ENCODE measurements around the gene LRRC15. TPM values are rescaled to one million over a fixed set of nuclear protein-coding genes. Genes with fewer than 3 reads are reported as not detected.

The LRRC15 gene
- total RNA-seq, 1 experiment from 2014 or later: 0.28 TPM

- ChIA-PET CTCF (no interaction called here), POLR2A (interaction anchor here (0.6 kb wide), 1 partner anchor 173 kb away, joined by 6 read pairs; no protein-coding TSS in a partner anchor)
- intact Hi-C loops (cut with micrococcal nuclease; ENCODE audit: unreplicated experiment): no loop called here
- Histone ChIP-seq H3K9me3 (ENCODE audit: control insufficient read depth, insufficient read depth, low read depth, low read length) (no peaks in the 10 kb centered on the region), H3K27ac (ENCODE audit: low read length) (no peak overlapping the region), H3K4me1 (ENCODE audit: control insufficient read depth, insufficient read depth, low read length) (peaks cover 2% of the 10 kb centered on the region; the same call in 1 of the 2 replicates), H3K27me3 (ENCODE audit: control insufficient read depth, insufficient read depth, low read length) (no peaks in the 10 kb centered on the region), H3K4me3 (ENCODE audit: low read depth in 2 of 2, low read length in 2 of 2) (no peak overlapping the region), H3K36me3 (ENCODE audit: control insufficient read depth, insufficient read depth, low read length) (no peaks in the 10 kb centered on the region)
- ATAC-seq (no peak), DNase-seq (ENCODE audit: low read depth, low spot score) (no peak)
- no peak for TF ChIP-seq CTCF (IDR thresholded peaks at IDR 0.05)
- no peak for TF ChIP-seq REST (IDR thresholded peaks at IDR 0.05; ENCODE audit: insufficient read depth in 1 of 2, low read depth in 2 of 2, low read length in 1 of 2)
- TF ChIP-seq SIN3A (IDR thresholded peaks at IDR 0.05; ENCODE audit: borderline replicate concordance, insufficient read depth, low read depth, low read length): no peak
- BruUV-seq (replicated peaks): no TSS peak
- in situ Hi-C loops (cut with HindIII; ENCODE audit: low pct_unique_long_range_greater_than_20kb, low sequenced_read_pairs): loop anchor here (25.0 kb wide), 1 partner anchor 546 kb away; no protein-coding TSS in a partner anchor
Observed at GRCh38 chr3:194307849-194308248, 61.7 kb downstream of the LRRC15 start.

- TF ChIP-seq POLR2AphosphoS5 (IDR thresholded peaks at IDR 0.05; ENCODE audit: low read depth, low read length): no peak
- TF ChIP-seq TCF7L2 (IDR thresholded peaks at IDR 0.05; ENCODE audit: low read depth, low read length): no peak
- TF ChIP-seq REST (IDR thresholded peaks at IDR 0.05; ENCODE audit: insufficient read depth in 1 of 2, low read depth in 2 of 2, low read length in 1 of 2): no peak
- no peak for TF ChIP-seq SIN3A (IDR thresholded peaks at IDR 0.05; ENCODE audit: borderline replicate concordance, insufficient read depth, low read depth, low read length)
- TF ChIP-seq CTCF (IDR thresholded peaks at IDR 0.05): no peak
- H3K9me3 ChIP-seq (ENCODE audit: control insufficient read depth, insufficient read depth, low read depth, low read length): no peaks in the 10 kb centered on the region
- no peak for ATAC-seq
- no peaks in the 10 kb centered on the region for H3K27me3 ChIP-seq (ENCODE audit: control insufficient read depth, insufficient read depth, low read length)
- H3K36me3 ChIP-seq (ENCODE audit: control insufficient read depth, insufficient read depth, low read length): no peaks in the 10 kb centered on the region
- ChIA-PET CTCF (no interaction called here), POLR2A (interaction anchor here (0.5 to 0.6 kb wide), 2 partner anchors 9 to 172 kb away, joined by 3 to 6 read pairs; no protein-coding TSS in a partner anchor)
- no peak overlapping the region for H3K27ac ChIP-seq (ENCODE audit: low read length)
- no TSS peak for BruUV-seq (replicated peaks)
- intact Hi-C loops (cut with micrococcal nuclease; ENCODE audit: unreplicated experiment) (no loop called here), in situ Hi-C loops (cut with HindIII; ENCODE audit: low pct_unique_long_range_greater_than_20kb, low sequenced_read_pairs) (loop anchor here (25.0 kb wide), 1 partner anchor 545 kb away; no protein-coding TSS in a partner anchor)
- H3K4me3 ChIP-seq (ENCODE audit: low read depth in 2 of 2, low read length in 2 of 2): no peak overlapping the region
- no peak for DNase-seq (ENCODE audit: low read depth, low spot score)
- no peaks in the 10 kb centered on the region; the same call in 1 of the 2 replicates for H3K4me1 ChIP-seq (ENCODE audit: control insufficient read depth, insufficient read depth, low read length)
Observed at GRCh38 chr3:194306771-194307640, 62.5 kb downstream of the LRRC15 start.
